ENCODE results near the gene CES5A. TPM values are rescaled to one million over a fixed set of nuclear protein-coding genes. Genes with fewer than 3 reads are reported as not detected.

CES5A gene
- total and polyA plus RNA-seq, 2 of the 8 experiments (the other 6 are each of a cell fraction or from before 2014, with no cell fraction given) = not detected

DNA sequence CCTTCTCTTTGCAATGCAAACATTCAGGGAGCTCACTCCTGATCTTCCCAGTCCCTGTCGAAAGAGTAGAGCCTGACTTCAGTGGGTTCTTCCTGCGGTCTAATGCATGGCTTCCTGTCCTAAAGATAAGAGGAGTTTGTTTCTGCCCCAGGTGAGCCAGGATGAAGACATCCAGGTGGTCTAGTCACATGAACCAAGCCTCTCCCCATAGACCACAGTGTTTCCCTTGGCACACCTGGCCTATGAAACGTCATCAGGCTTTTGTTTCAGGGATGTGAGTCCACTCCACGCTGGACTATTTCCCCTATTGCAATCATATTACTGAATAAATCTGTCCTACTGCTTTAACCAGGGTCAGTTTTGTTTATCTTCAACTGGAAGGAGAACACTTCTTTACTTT lies 63.4 kb downstream of the CES5A start (continued):
- TF ChIP-seq CBX8 (IDR thresholded peaks at IDR 0.05; ENCODE audit: borderline replicate concordance, low read depth, low read length) (no peak), BCL11A (IDR thresholded peaks at IDR 0.05; ENCODE audit: low read depth in 2 of 2, low read length in 2 of 2) (no peak), SAP30 (IDR thresholded peaks at IDR 0.05; ENCODE audit: insufficient read depth, insufficient replicate concordance, low read length) (no peak), TAF1 (IDR thresholded peaks at IDR 0.05; ENCODE audit: low read depth, low read length) (no peak)
- TF ChIP-seq, protein P1, sequence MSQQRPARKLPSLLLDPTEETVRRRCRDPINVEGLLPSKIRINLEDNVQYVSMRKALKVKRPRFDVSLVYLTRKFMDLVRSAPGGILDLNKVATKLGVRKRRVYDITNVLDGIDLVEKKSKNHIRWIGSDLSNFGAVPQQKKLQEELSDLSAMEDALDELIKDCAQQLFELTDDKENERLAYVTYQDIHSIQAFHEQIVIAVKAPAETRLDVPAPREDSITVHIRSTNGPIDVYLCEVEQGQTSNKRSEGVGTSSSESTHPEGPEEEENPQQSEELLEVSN (IDR thresholded peaks at IDR 0.05) = no peak

Data from H1 (cell line).